B cell (primary cell): ENCODE measurements around the gene PROP1. TPM values are rescaled to one million over a fixed set of nuclear protein-coding genes. Genes with fewer than 3 reads are reported as not detected.
"Not testable (repeated sequence)": the region's sequence is repeated elsewhere in the genome, so short reads cannot be mapped to it uniquely, and the experiment has no call there.

Experiments
- ATAC-seq: fragments of 200-7000 bp; cut with Tn5 transposase; one replicate; pipeline ENCODE4 v1.10.0; 2021; ENCODE audit warnings: low read depth, mild to moderate bottlenecking, moderate number of reproducible peaks, moderate library complexity
- CTCF ChIA-PET: fragments of 350-600 bp; sonication (Branson Sonifier 250); formaldehyde crosslinking; loops from one replicate; lab custom pipeline; 2021; ENCODE audit warnings: antibody characterized with exemption, inconsistent platforms; lab: Charles Lee
- POLR2A ChIA-PET: fragments of 350-600 bp; sonication (Branson Sonifier 250); formaldehyde crosslinking; loops from one replicate; lab custom pipeline; 2021; ENCODE audit warnings: antibody characterized with exemption; lab: Charles Lee
- DNase-seq: peaks from one replicate; pipeline ENCODE4 v3.0.0; 2013
- H2AFZ ChIP-seq: 2 replicates; pipeline ENCODE4 v1.6.1; 2012; ENCODE audit warnings: mild to moderate bottlenecking, low read depth, low read length; ENCODE audit not compliant: insufficient read depth, poor library complexity, severe bottlenecking
- H3K27ac ChIP-seq, 2 donors: 1 replicate in 1 of 2; 2 replicates in 1 of 2; pipeline ENCODE4 v1.5.1; 2012 to 2013; ENCODE audit warnings: low read length in 2 of 2, mild to moderate bottlenecking in 2 of 2, moderate library complexity in 1 of 2
- H3K27me3 ChIP-seq, 4 experiments: fragments of 200-600 bp in 1 of 4; sonication (generic) in 1 of 4; replicated peaks in 1 of 4; 1 replicate in 2 of 4; 2 replicates in 2 of 4; pipeline versions ENCODE4 v1.6.1 to v1.7.0; 2013 to 2016; ENCODE audit warnings: low read length in 3 of 4, mild to moderate bottlenecking in 2 of 4, mixed read lengths in 1 of 4, moderate library complexity in 1 of 4; ENCODE audit not compliant: insufficient read depth in 4 of 4, control insufficient read depth in 3 of 4; ENCODE audit errors: control extremely low read depth in 1 of 4
- H3K36me3 ChIP-seq, 2 experiments: replicated peaks in 1 of 2; 1 replicate in 1 of 2; 2 replicates in 1 of 2; pipeline versions ENCODE4 v1.6.1 to v1.7.1; 2013; ENCODE audit warnings: low read length in 1 of 2; ENCODE audit not compliant: insufficient read depth in 2 of 2, control insufficient read depth in 1 of 2; ENCODE audit errors: control extremely low read depth in 1 of 2, extremely low read depth in 1 of 2
- H3K4me1 ChIP-seq, 2 donors: fragments of 200-600 bp in 1 of 2; sonication (generic) in 1 of 2; 1 replicate in 1 of 2; 2 replicates in 1 of 2; pipeline versions ENCODE4 v1.5.1 to v1.6.1; 2013 to 2017; ENCODE audit warnings: low read length in 2 of 2; ENCODE audit not compliant: control insufficient read depth in 2 of 2, insufficient read depth in 2 of 2
- H3K4me2 ChIP-seq: replicated peaks from 2 replicates; pipeline ENCODE3; 2012; ENCODE audit warnings: mild to moderate bottlenecking, low read depth, low read length; ENCODE audit not compliant: poor library complexity, severe bottlenecking
- H3K4me3 ChIP-seq, 5 experiments: fragments of 200-600 bp in 1 of 5; sonication (generic) in 1 of 5; 1 replicate in 3 of 5; 2 replicates in 2 of 5; pipeline versions ENCODE4 v1.5.1 to v1.7.0; 2011 to 2016; ENCODE audit warnings: low read length in 4 of 5, mild to moderate bottlenecking in 4 of 5, low read depth in 2 of 5, control low read depth in 1 of 5, moderate library complexity in 1 of 5; ENCODE audit not compliant: insufficient read depth in 1 of 5; ENCODE audit errors: control extremely low read depth in 1 of 5, extremely low read depth in 1 of 5
- H3K79me2 ChIP-seq: fragments of 200-600 bp; sonication (generic); one replicate; pipeline ENCODE4 v1.6.0; 2016; ENCODE audit warnings: low read length; ENCODE audit not compliant: control insufficient read depth, insufficient read depth
- H3K9ac ChIP-seq: fragments of 200-600 bp; sonication (generic); 2 replicates; pipeline ENCODE4 v1.6.1; 2017; ENCODE audit warnings: mild to moderate bottlenecking, low read length, moderate library complexity
- H3K9me3 ChIP-seq, 3 donors: one replicate each; pipeline versions ENCODE4 v1.6.1 to v1.7.1; 2013; ENCODE audit warnings: low read length in 2 of 3; ENCODE audit not compliant: control insufficient read depth in 2 of 3, insufficient read depth in 1 of 3; ENCODE audit errors: control extremely low read depth in 1 of 3
- H4K20me1 ChIP-seq: 2 replicates; pipeline ENCODE4 v1.6.0; 2012; ENCODE audit warnings: mild to moderate bottlenecking, low read length; ENCODE audit not compliant: insufficient read depth, control insufficient read depth, poor library complexity, severe bottlenecking
- H3K27ac Mint-ChIP-seq: one replicate; pipeline ENCODE4 v1.8.0; 2021; ENCODE audit warnings: mixed read lengths
- H3K27me3 Mint-ChIP-seq: one replicate; pipeline ENCODE4 v1.8.0; 2021; ENCODE audit warnings: mixed read lengths
- H3K4me1 Mint-ChIP-seq: one replicate; pipeline ENCODE4 v1.8.0; 2021; ENCODE audit warnings: mixed read lengths
- H3K4me3 Mint-ChIP-seq: one replicate; pipeline ENCODE4 v1.8.0; 2021; ENCODE audit warnings: mixed read lengths
- H3K9me3 Mint-ChIP-seq: one replicate; pipeline ENCODE4 v1.8.0; 2022; ENCODE audit warnings: mixed read lengths; ENCODE audit not compliant: insufficient read depth
- WGBS: methylation state at CpG from one replicate; pipeline ENCODE4 v1.1.5; 2013; ENCODE audit warnings: missing lambda C conversion rate; ENCODE audit not compliant: insufficient coverage; 5-methylcytosine and 5-hydroxymethylcytosine counted together
- intact Hi-C: fragments of 100-400 bp; cut with micrococcal nuclease; formaldehyde crosslinking; loops from one replicate; pipeline ENCODE4 v1.10.0; 2022
- polyA plus RNA-seq: library from polyadenylated mRNA; depleted of rRNA; stranded (reverse); fragments of >200 nt; gene quantifications from 2 replicates; pipeline ENCODE4 v1.2.3, GENCODE V29; 2012
- total RNA-seq, 2 donors: library from RNA; stranded (reverse); fragments of 120-200 nt in 1 of 2; gene quantifications; 1 replicate in 1 of 2; 2 replicates in 1 of 2; pipeline versions ENCODE4 v1.2.3 to v1.2.4, GENCODE V29; 2013 to 2022

The PROP1 gene
- total and polyA plus RNA-seq, 2 donors (not counting 1 experiment from before 2014, with no cell fraction given) = not detected

- H3K27me3 Mint-ChIP-seq, intact Hi-C loops, H3K27ac ChIP-seq, H3K36me3 ChIP-seq, H3K9ac ChIP-seq, H3K4me2 ChIP-seq, H3K4me3 ChIP-seq, H3K4me1 ChIP-seq, CTCF ChIA-PET, H3K27me3 ChIP-seq, H3K79me2 ChIP-seq, H3K9me3 Mint-ChIP-seq, ATAC-seq, H3K9me3 ChIP-seq, DNase-seq, H2AFZ ChIP-seq, H4K20me1 ChIP-seq, H3K27ac Mint-ChIP-seq, POLR2A ChIA-PET, H3K4me3 Mint-ChIP-seq: not testable (repeated sequence)
- WGBS = no CpG with 5 or more reads among the region's 17 CpGs
- peaks cover 17% of the 10 kb centered on the region for H3K4me1 Mint-ChIP-seq
Observed at GRCh38 chr5:177949065-177949464, 47.0 kb downstream of the PROP1 start.

- H3K27me3 ChIP-seq, H3K27ac Mint-ChIP-seq, H3K9me3 Mint-ChIP-seq, intact Hi-C loops, DNase-seq, H2AFZ ChIP-seq, CTCF ChIA-PET, H3K9me3 ChIP-seq, ATAC-seq, H3K4me3 Mint-ChIP-seq, H3K27ac ChIP-seq, H3K4me3 ChIP-seq, H3K36me3 ChIP-seq, H3K4me2 ChIP-seq, H3K4me1 ChIP-seq, H4K20me1 ChIP-seq, POLR2A ChIA-PET, H3K9ac ChIP-seq, H3K79me2 ChIP-seq, H3K27me3 Mint-ChIP-seq: not testable (repeated sequence)
- WGBS = 74% methylated on average over 8 of the region's 10 CpGs
- peaks cover 19% of the 10 kb centered on the region for H3K4me1 Mint-ChIP-seq
Observed at GRCh38 chr5:177947912-177948311, 48.1 kb downstream of the PROP1 start.

DNA sequence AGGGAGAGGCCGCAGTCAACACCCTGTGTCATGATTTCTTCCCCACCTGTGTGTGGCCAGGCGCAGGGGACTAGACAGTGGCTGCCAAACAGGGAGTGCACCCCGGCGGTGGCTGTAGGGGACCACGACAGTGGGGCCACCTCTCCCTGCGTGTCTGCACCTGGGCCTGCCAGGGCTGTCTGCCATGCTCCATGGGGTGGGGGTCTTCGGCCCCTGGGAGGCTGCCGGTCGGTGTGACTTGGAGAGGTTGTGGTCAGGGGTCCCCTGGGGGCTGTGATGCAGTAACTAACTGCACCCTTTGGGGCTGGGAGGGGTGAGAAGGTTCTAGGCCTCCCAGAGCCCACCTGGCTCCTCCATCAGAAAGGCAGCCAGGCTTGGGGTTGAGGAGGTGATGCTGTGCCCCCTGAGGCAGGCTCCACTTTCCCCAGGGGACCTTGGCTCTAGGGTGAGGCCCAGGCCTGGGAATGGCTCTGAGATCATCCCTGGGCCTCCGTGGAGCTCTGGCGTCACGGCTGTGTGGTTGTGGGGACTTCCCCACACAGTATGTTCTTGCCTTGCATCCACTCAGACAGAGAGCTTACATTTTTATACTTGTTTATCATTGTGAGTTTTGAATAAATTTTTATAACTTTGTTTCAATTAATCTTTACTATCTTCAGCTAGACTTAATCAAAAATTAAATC is 50.3 kb downstream of the PROP1 start:
- peaks cover 19% of the 10 kb centered on the region for H3K4me1 Mint-ChIP-seq
- H3K4me3 ChIP-seq, H3K27me3 Mint-ChIP-seq, CTCF ChIA-PET, H3K9me3 ChIP-seq, H3K79me2 ChIP-seq, H4K20me1 ChIP-seq, H3K27me3 ChIP-seq, H3K27ac ChIP-seq, H3K4me1 ChIP-seq, H3K9me3 Mint-ChIP-seq, POLR2A ChIA-PET, H3K9ac ChIP-seq, H3K36me3 ChIP-seq, H2AFZ ChIP-seq, intact Hi-C loops: not testable (repeated sequence)
- H3K4me3 Mint-ChIP-seq = peak overlapping the region; percentile 78
- H3K4me2 ChIP-seq = peak overlapping the region; percentile 28
- peak; percentile 69 for ATAC-seq
- peak; percentile 72 for DNase-seq
- WGBS = no CpG with 5 or more reads among the region's 12 CpGs
- H3K27ac Mint-ChIP-seq = peak overlapping the region; percentile 72

DNA sequence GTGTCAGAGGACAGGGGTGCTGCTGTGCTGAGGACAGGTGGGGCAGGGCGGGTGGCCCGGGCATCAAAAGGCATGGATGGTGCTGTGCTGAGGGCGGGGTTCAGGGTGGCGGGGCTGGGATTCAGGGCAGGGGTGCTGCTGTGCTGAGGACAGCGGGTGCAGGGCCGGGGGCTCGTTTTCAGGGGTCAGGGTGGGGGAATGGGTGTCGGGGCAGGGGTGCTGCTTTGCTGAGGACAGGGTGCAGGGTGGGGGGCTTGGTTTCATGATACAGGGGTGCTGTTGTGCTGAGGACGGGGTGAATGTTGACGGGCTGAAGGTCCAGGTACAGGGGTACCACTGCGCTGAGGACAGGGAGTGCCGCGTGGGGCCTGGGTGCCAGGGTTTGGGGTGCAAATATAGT is 50.9 kb downstream of the PROP1 start:
- POLR2A ChIA-PET, H2AFZ ChIP-seq, H3K4me3 ChIP-seq, H3K27ac ChIP-seq, H4K20me1 ChIP-seq, H3K4me1 ChIP-seq, CTCF ChIA-PET, intact Hi-C loops, H3K36me3 ChIP-seq, H3K4me2 ChIP-seq, H3K27me3 Mint-ChIP-seq, H3K9me3 ChIP-seq, H3K9me3 Mint-ChIP-seq, H3K27me3 ChIP-seq, DNase-seq, H3K9ac ChIP-seq, H3K79me2 ChIP-seq, ATAC-seq: not testable (repeated sequence)
- H3K27ac Mint-ChIP-seq = peak overlapping the region; percentile 46
- peak overlapping the region; percentile 78 for H3K4me3 Mint-ChIP-seq
- 97% methylated on average over 10 of the region's 13 CpGs for WGBS
- H3K4me1 Mint-ChIP-seq = peaks cover 19% of the 10 kb centered on the region
